Measurements from ENCODE around the gene RGS2. TPM values are rescaled to one million over a fixed set of nuclear protein-coding genes. Genes with fewer than 3 reads are reported as not detected.

Gene RGS2
- total RNA-seq, 1 experiment from 2014 or later, result 4.5 TPM

DNA sequence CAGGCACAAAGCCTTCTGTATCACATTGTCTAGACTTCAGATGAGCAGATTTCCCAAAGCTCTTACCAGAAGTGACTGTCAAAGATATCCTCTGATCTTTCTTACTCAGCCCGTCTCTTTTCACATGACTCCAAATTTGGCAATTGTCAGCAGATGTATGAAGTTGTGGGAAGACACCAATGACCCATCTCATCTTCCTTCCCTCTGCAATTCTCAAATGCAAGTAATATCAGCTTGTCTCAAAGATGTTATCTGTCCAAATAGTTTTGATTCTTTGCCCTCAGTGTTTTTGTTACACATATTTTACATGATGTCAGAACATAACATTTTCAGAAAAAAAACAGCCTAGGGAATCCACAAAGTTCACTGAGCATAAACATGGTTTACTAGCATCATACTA is 45.1 kb upstream of the RGS2 start:
- POLR2A ChIA-PET, result no interaction called here
- Histone ChIP-seq H3K4me1 (ENCODE audit: control insufficient read depth, insufficient read depth, low read length) (no peaks in the 10 kb centered on the region), H3K9me3 (ENCODE audit: control insufficient read depth, insufficient read depth, low read depth, low read length) (no peaks in the 10 kb centered on the region), H3K27ac (ENCODE audit: low read length) (no peak overlapping the region), H3K36me3 (ENCODE audit: control insufficient read depth, insufficient read depth, low read length) (no peaks in the 10 kb centered on the region), H3K4me3 (ENCODE audit: low read depth in 2 of 2, low read length in 2 of 2) (no peak overlapping the region), H3K27me3 (ENCODE audit: control insufficient read depth, insufficient read depth, low read length) (no peaks in the 10 kb centered on the region)
- no peak for ATAC-seq
- intact Hi-C loops (cut with micrococcal nuclease; ENCODE audit: unreplicated experiment) (no loop called here), in situ Hi-C loops (cut with HindIII; ENCODE audit: low pct_unique_long_range_greater_than_20kb, low sequenced_read_pairs) (no loop called here)
- CTCF ChIA-PET, result no interaction called here
- TF ChIP-seq TCF7L2 (IDR thresholded peaks at IDR 0.05; ENCODE audit: low read depth, low read length) (no peak), REST (IDR thresholded peaks at IDR 0.05; ENCODE audit: insufficient read depth in 1 of 2, low read depth in 2 of 2, low read length in 1 of 2) (no peak), POLR2AphosphoS5 (IDR thresholded peaks at IDR 0.05; ENCODE audit: low read depth, low read length) (no peak), CTCF (IDR thresholded peaks at IDR 0.05) (no peak), SIN3A (IDR thresholded peaks at IDR 0.05; ENCODE audit: borderline replicate concordance, insufficient read depth, low read depth, low read length) (no peak)
- no TSS peak for BruUV-seq (replicated peaks)
- DNase-seq (ENCODE audit: low read depth, low spot score), result no peak

DNA sequence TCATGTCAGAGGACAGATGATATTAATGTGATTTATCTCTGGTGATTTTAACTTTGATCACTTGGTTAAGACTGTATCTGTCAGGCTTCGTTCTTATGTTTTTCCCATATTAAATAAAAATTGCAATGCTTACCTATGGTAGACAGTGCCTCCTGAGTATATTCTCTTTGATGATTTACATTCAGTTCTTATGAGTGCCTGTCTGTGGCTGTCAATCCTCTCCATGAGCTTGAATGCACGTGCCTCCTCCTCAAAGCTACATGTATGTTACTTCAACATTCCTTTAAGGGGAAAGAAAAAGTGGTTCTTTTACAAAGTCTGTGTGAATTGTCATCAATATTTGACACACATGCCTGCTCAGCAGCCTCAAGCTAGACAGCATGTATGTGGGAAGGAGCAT is 44.2 kb upstream of the RGS2 start:
- Histone ChIP-seq H3K4me1 (ENCODE audit: control insufficient read depth, insufficient read depth, low read length) (no peaks in the 10 kb centered on the region), H3K27ac (ENCODE audit: low read length) (no peak overlapping the region), H3K27me3 (ENCODE audit: control insufficient read depth, insufficient read depth, low read length) (no peaks in the 10 kb centered on the region), H3K36me3 (ENCODE audit: control insufficient read depth, insufficient read depth, low read length) (no peaks in the 10 kb centered on the region), H3K4me3 (ENCODE audit: low read depth in 2 of 2, low read length in 2 of 2) (no peak overlapping the region), H3K9me3 (ENCODE audit: control insufficient read depth, insufficient read depth, low read depth, low read length) (no peaks in the 10 kb centered on the region)
- ChIA-PET POLR2A (no interaction called here), CTCF (no interaction called here)
- in situ Hi-C loops (cut with HindIII; ENCODE audit: low pct_unique_long_range_greater_than_20kb, low sequenced_read_pairs), result no loop called here
- no peak for ATAC-seq
- intact Hi-C loops (cut with micrococcal nuclease; ENCODE audit: unreplicated experiment), result no loop called here
- DNase-seq (ENCODE audit: low read depth, low spot score), result no peak
- TF ChIP-seq POLR2AphosphoS5 (IDR thresholded peaks at IDR 0.05; ENCODE audit: low read depth, low read length) (no peak), CTCF (IDR thresholded peaks at IDR 0.05) (no peak), TCF7L2 (IDR thresholded peaks at IDR 0.05; ENCODE audit: low read depth, low read length) (no peak), REST (IDR thresholded peaks at IDR 0.05; ENCODE audit: insufficient read depth in 1 of 2, low read depth in 2 of 2, low read length in 1 of 2) (no peak), SIN3A (IDR thresholded peaks at IDR 0.05; ENCODE audit: borderline replicate concordance, insufficient read depth, low read depth, low read length) (no peak)
- BruUV-seq (replicated peaks), result no TSS peak
